Measurements from ENCODE around the gene RCAN2.
"Not testable (repeated sequence)": the region's sequence is repeated elsewhere in the genome, so short reads cannot be mapped to it uniquely, and the experiment has no call there.

The RCAN2 gene

GRCh38 chr6:46438245-46438644 lies 53.0 kb downstream of the RCAN2 start:
- DNase-seq: no peak

DNA sequence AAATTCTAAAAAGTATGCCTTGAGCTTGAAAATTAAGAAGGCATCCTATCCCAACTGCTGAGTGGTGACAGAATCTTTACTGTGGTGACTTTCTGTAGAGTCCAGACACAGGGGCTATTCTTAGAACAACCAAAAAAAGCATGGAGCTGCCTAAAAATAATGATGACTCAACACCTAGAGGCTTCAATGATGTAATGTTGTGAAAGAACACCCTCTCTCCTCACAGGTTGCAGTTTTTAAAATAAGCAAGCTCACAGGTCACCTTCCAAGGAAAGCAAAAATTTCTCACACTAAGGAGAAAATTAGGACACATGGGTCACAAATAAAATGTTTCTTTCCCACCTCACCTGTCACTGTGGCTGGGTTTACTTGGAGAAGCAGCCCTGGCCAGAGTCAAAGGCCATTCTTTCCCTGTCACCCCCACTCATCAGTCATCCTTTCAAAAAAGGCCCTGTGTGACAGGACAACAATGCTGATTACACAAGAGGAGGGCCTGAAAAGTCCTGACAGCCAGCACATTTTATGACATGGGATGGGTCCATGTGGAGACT lies 53.5 kb downstream of the RCAN2 start:
- no peak for DNase-seq

DNA sequence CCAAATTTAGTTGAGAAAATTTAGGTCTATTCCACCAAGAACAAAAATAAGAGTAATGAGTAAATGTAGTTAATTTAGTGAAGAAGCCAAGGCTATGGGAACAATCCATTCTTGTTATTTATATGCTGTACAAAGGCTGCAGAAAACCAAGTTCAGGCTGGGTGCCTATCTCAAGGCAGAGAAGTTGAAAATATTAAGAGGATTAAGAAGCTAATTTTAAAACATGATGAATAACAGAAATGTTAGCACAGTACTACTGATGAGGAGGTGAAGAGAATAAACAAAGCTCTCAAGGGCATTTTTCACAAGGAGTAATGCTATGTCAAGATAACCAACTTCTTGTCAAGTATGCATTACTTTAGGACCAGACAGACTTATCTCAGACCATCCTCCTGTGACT lies 68.6 kb downstream of the RCAN2 start:
- DNase-seq: no peak

GRCh38 chr6:46421939-46422338 lies 69.3 kb downstream of the RCAN2 start:
- DNase-seq: no peak

DNA sequence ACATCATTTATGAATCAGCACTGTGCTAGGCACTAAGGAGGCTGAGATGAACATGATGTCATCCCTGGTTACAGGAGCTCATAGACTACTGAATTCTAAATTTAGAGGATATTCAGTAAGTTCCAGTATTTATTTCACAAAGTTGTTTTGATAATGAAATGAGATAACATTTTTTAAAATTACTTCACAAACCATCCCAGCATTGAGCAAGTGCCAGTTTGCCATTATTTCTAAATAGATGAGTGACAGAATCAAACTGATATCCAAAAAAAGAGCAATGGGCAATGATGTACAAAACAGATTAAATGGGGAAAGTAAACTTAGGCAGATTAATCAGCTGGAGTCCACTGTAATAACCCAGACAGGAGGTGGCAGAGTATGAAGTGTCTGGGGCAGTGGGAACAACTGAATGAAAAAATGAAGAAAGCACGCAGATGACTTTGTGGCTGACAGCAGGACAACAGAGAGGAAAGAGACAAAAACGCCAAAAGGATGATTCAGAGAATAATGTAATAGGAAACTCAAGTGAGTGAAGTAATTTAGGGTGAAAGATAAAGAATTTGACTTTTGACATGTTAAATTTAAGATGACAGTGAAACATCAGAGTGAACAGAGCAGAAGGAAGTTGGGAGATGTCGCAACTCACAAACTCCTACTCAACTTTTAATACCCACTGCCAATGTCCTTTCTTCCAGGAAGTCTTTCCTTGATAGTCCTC lies 70.2 kb downstream of the RCAN2 start:
- DNase-seq: no peak

- no peak for DNase-seq
Measured at GRCh38 chr6:46419576-46420002, 71.7 kb downstream of the RCAN2 start.

DNA sequence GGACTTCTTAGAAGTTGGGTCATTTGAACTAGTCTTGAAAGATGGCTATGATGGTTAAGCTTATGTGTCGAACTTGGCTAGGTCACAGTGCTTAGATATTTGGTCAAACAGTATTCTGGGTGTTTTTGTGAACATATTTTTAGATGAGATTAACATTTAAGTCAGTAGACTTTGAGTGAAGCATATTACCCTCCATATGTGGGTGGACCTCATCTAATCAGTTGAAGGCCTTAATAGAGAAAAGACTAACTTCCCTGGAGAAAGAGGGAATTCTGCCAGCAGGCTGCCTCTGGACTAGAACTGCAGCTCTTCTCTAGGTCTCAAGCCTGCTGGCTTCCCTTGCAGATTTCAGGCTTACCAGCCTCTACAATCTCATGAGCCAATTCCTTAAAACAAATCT lies 76.9 kb downstream of the RCAN2 start:
- no peak for DNase-seq

GRCh38 chr6:46412662-46413061 lies 78.6 kb downstream of the RCAN2 start:
- no peak for DNase-seq

DNA sequence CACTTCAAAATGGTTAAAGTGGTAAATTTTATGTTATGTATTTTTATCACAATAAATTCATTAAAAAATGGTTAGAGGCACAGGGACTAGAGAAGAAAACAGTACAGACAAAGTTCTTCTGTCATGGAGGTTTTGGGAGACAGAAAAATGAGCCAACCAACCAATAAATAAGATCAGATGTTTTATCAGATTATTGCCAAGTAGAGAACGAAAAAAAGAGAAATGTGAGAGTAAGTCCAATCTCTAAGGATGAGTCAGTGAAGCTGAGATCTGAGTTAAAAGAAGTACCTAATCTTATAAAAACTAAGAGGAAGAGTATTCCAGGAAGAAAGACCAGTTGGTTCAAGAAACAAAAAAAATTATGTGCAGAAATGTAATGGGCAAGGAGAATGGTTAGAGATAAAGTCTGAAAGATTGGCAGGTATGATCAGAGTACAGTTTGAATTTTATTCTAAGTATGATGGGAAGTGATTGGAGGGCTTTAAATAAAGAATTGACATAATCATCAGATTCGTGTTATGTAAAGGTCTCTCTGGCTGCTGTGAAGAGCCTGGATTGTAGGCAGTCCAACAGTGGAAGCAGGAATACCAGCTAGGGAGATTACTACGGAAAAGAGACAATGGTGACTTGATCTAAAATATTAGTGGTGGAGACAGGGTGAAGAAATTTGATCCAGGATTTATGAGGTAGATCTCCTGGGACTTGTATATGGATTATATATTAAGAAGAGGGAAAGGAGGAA lies 79.6 kb downstream of the RCAN2 start:
- DNase-seq: no peak

GRCh38 chr6:46410334-46410953 lies 80.8 kb downstream of the RCAN2 start:
- DNase-seq: no peak

GRCh38 chr6:46407776-46408530 lies 83.3 kb downstream of the RCAN2 start:
- no peak for DNase-seq

DNA sequence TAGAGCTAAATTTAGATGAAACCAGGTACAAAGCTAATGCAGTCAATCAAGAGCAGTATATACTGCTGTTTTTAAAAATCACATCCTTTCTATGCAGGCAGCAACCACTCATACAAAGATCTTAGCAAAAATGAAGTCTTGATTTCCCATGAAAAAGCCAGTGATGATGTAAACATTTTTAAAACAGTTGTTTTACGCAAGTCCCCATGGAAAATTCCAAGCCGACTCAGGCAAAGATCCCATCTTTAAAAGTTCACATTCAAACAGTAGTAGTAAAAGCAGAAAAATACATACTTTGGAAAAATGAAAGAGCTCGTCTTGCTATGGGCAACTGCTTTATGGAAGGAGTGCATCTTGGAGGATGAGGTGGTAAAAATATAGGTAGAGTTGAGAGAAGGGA lies 84.0 kb downstream of the RCAN2 start:
- DNase-seq: no peak

- DNase-seq: not testable (repeated sequence)
Measured at GRCh38 chr6:46405620-46406180, 85.5 kb downstream of the RCAN2 start.

DNA sequence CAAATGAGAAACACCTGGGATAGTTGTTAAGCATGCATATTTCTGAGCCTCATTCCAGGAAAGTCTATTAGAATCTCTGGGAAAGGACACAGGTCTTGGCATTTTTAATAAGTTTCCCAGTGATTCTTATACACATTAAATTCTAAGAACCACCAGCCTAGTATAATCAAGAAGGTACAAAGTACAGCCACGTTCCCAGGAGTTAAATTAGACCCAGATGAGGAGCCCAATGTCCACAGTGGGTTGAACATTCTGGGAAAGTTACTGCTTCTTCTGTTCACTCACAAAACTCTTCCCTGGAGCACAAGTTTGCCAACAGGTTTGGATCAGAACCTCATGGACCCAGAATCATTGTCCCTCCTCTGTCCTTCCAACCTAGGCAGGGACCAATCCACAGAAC lies 90.4 kb downstream of the RCAN2 start:
- DNase-seq: no peak

- DNase-seq: no peak
Measured at GRCh38 chr6:46395530-46395929, 95.7 kb downstream of the RCAN2 start.

DNA sequence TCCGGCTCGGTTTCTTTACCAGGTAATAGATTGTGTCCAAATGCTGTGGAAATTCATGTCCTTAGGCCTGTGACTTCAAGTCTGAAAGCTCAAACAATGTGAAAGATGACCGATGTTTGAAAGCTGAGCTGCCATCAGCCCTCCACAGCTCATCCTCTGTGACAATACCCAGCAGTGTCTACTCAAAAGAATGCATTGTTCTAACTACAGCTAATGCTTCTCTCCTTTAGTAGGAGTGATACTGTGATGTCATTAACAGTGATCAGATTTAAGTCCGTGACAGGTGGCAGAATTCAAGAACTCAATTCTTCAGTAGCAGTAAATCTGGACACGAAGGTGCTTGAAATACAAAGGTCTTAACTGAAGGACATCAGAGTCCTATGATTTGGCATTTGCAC lies 97.3 kb downstream of the RCAN2 start:
- DNase-seq: no peak

GRCh38 chr6:46393161-46393939 lies 97.9 kb downstream of the RCAN2 start:
- no peak for DNase-seq

DNA sequence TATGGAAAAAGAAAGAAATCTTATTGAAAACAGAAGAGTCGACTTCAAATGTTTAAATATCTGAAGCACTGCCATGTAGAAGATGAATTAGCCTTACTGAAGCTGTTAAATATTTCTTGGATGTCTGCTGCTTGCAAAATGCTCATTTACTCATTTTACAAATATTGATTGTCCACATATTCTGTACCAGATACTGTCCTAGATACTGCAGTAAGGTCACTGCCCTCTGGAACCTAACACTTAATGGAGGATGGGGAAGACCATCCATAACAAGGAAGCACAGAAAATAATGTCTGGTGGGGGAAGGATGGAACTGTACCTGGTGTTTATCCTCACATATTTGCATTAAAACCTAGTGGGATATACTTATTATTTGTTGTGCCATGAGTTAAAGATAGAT lies 99.0 kb downstream of the RCAN2 start:
- DNase-seq: no peak

DNA sequence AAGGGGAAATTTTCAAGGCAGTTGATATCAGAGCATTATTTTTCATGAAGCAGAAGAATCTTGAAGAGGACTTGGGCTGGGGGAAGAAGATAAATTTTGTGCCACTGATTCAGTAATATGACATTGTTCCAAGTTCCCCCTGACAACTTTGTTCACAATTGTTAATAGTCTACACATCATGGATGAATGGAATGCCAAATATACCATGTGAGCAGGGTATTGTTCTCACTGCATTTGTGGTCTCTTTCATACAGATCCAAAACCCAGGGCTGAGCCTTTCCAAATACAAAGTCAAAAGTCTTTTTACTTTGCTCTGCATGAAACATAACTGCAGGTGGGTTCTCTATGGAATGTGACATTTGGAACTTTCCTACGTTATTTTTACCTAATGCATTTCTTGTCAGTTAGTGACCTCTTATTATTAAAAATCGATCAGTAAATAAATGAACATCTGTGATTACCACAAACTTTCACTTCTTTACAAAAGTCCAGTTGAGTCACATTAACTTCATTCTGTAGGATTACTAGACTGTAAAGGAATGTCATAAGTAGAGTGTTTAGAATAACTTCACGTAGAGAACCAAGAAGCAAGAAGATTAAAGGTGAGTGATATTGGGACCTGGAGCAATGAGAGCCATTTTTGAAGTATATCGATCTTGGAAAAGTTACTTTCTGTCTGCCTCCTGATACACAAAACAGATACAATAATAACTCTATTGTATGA lies 100.9 kb downstream of the RCAN2 start:
- no peak for DNase-seq

DNA sequence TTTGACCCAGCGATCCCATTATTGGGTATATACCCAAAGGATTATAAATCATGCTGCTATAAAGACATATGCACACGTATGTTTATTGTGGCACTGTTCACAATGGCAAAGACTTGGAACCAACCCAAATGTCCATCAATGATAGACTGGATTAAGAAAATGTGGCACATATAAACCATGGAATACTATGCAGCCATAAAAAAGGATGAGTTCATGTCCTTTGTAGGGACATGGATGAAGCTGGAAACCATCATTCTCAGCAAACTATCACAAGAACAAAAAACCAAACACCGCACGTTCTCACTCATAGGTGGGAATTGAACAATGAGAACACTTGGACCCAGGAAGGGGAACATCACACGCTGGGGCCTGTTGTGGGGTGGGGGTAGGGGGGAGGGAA lies 103.5 kb downstream of the RCAN2 start:
- DNase-seq: not testable (repeated sequence)

GRCh38 chr6:46381579-46381978 lies 109.7 kb downstream of the RCAN2 start:
- DNase-seq: no peak
